Measurements from ENCODE around the gene MRPL41.
"Not testable (repeated sequence)": the region's sequence is repeated elsewhere in the genome, so short reads cannot be mapped to it uniquely, and the experiment has no call there.

The MRPL41 gene

GRCh38 chr9:137551264-137552021 is at the start of gene MRPL41:
TSS of gene MRPL41 (plus strand) at chr9:137551879. CDS start at chr9:137552082, 203 bp downstream.
- peak; percentile 66 to 67 for DNase-seq (ENCODE audit: low read depth in 2 of 2)

- no peak for DNase-seq (ENCODE audit: low read depth in 2 of 2)
Observed at GRCh38 chr9:137502008-137502911, 49.4 kb upstream of the MRPL41 start.

- DNase-seq (ENCODE audit: low read depth in 2 of 2), result no peak
Observed at GRCh38 chr9:137504432-137504777, 47.3 kb upstream of the MRPL41 start.

- no peak for DNase-seq (ENCODE audit: low read depth in 2 of 2)
Observed at GRCh38 chr9:137505421-137506140, 46.1 kb upstream of the MRPL41 start.

- DNase-seq (ENCODE audit: low read depth in 2 of 2), result no peak
Observed at GRCh38 chr9:137506274-137506673, 45.4 kb upstream of the MRPL41 start.

- DNase-seq (ENCODE audit: low read depth in 2 of 2), result peak; percentile 63 to 64
Observed at GRCh38 chr9:137506702-137507171, 44.9 kb upstream of the MRPL41 start.

GRCh38 chr9:137509198-137509597 is 42.5 kb upstream of the MRPL41 start:
- DNase-seq (ENCODE audit: low read depth in 2 of 2), result no peak

- not testable (repeated sequence) for DNase-seq (ENCODE audit: low read depth in 2 of 2)
Observed at GRCh38 chr9:137511126-137511525, 40.6 kb upstream of the MRPL41 start.

GRCh38 chr9:137511758-137512463 is 39.8 kb upstream of the MRPL41 start:
- DNase-seq (ENCODE audit: low read depth in 2 of 2), result no peak

GRCh38 chr9:137513136-137513535 is 38.5 kb upstream of the MRPL41 start:
- DNase-seq (ENCODE audit: low read depth in 2 of 2), result not testable (repeated sequence)

GRCh38 chr9:137513801-137514570 is 37.7 kb upstream of the MRPL41 start:
- DNase-seq (ENCODE audit: low read depth in 2 of 2), result not testable (repeated sequence)

- no peak for DNase-seq (ENCODE audit: low read depth in 2 of 2)
Observed at GRCh38 chr9:137514691-137515337, 36.9 kb upstream of the MRPL41 start.

- no peak for DNase-seq (ENCODE audit: low read depth in 2 of 2)
Observed at GRCh38 chr9:137515338-137515724, 36.3 kb upstream of the MRPL41 start.

GRCh38 chr9:137516144-137516917 is 35.3 kb upstream of the MRPL41 start:
- DNase-seq (ENCODE audit: low read depth in 2 of 2), result no peak

- not testable (repeated sequence) for DNase-seq (ENCODE audit: low read depth in 2 of 2)
Observed at GRCh38 chr9:137518661-137519459, 32.8 kb upstream of the MRPL41 start.

GRCh38 chr9:137519553-137519952 is 32.1 kb upstream of the MRPL41 start:
- no peak for DNase-seq (ENCODE audit: low read depth in 2 of 2)

GRCh38 chr9:137520614-137521404 is 30.9 kb upstream of the MRPL41 start:
- no peak for DNase-seq (ENCODE audit: low read depth in 2 of 2)
